Stimulated activated CD8-positive, alpha-beta memory T cell treated with anti-CD3 and anti-CD28 coated beads, Interleukin-15, amount 100 ng/mL, for 48 hours (primary cell): ENCODE measurements around the gene FTO.
"Not testable (repeated sequence)": the region's sequence is repeated elsewhere in the genome, so short reads cannot be mapped to it uniquely, and the experiment has no call there.

ENCODE experiments used
- DNase-seq, 2 donors: peaks; one replicate each; pipeline ENCODE4 v3.0.0-alpha.2; 2020; ENCODE audit warnings: low read depth in 2 of 2

FTO gene

DNA sequence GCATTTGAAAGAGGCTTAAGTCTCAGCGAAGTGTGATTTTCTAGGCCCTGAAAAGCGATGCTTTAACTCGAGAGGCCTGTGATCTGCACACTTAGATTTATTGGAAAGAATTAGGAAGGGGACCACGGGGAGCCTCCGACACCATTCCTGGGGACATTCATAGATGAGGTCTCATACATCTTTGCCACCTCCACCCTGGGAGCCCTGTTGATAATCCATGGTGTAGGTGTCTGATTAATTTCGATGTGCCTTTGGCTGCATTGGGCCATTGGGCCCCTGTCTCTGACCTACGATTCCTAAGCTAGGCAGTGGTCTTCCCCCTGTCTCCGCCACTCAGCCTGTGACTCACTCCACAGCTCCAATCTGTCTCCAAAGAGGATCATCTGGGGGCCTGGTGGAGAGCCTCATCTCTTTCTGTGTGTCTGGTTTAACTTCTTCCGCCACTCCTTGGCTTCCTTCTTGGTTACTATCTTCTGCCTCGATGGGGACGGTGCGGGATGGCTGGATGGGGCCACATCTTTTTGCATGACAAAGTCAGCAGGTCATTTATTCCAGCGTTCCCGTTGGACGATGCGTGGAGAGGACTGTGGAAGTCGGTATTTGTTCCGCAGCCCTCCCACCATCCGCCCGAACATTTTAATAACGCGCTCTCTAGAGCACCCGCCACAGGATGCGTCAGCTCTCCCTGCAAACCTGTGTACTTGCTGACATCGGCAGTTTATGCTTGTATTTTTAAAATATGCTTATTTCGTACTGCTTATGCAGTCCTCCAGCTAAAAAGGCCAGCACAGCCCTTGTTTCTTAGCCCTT lies 473.3 kb downstream of the FTO start:
- DNase-seq = no peak

DNA sequence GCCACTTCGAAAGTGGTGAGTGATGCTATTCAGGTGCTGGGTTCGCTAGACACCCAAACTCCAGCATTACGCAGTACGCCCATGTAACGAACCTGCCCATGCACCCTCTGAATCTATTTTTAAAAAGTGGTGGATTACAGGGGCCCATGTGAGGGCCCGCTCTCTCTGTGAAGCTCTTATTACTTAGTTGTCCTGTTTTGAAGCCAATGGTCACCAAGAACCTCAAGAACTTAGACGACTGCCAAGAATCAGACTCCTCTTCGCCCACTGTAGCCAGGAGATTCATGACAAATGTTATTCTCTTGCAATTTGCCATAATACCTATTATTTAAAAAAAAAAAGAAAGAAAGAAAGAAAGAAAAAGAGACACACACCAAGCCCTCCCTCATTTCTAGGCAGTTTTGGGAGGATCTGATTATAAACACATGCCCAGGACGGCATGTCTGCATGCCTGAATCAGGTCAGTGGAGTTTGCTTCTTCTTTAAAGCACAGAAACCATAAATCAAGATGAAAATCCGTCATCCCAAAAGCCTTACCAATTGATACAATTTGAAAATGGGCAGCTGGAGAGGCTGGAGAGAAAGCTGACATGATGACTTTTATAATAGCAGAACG lies 474.0 kb downstream of the FTO start:
- DNase-seq = no peak

DNA sequence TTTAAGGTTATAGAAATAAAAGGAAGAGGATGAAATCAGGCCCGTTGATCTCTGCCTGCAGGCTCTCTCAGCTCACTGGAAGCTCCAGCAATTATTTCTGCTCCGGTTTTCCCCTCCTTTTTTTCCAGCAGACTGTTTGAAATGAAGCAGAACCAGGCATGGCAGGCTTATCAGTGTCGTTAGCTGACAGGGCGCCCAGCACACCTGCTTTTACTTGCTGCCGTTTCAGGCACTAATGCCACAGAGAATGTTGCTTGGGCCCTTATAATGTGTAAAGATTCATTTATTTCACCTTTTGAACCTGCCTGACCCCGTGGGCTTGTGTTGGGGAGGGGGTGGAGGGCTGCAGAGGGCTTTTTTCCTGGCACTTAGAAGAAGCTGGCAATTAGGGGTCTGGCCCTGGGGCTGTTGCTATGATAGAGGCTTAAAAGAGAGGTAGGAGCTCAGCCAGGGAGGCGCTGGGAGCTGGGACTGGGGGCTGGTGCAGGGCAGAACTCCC lies 474.6 kb downstream of the FTO start:
- DNase-seq = no peak

DNA sequence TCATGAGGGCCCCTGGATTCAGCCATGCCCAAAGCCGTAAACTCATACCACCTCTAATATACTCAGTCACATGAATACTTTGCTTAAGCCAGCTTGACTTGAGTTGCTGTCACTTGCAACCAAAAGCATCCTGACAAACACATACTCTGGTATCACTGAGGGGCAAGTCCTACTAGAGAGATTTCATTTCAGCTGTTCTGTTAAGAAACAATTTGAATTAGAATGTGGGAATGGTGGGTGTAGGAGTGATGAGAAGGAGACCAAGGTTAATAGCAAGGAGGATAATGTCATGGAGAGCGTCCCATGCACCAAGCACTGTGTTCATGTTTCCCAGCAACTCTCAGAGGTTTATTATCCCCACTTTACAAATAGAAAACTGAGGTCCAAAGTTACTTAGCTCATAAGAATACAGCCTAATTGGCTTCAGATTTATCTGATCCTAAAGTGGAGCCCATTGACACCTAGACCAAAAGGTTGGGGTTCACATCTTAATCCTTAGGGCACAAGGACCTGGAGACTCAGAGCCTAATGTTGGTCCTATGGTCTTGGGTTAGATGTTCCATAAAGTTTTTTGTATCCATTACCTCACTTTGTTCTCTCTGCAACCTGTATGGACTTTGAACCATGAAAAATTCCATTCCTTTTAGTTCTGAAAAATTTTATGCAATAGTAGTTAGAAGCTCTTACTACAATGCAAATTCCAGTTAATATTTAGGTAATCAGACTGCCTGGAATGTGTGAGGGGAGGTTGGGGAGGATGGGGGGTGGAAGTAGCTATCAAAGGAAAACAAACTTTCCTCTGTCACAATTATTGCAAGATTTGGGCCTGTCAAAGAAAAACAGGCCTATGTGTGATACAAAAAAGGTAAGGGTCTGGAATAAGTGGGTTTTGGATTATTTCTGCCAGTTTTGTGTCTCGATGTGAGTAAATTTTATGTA lies 476.7 kb downstream of the FTO start:
- no peak for DNase-seq

DNA sequence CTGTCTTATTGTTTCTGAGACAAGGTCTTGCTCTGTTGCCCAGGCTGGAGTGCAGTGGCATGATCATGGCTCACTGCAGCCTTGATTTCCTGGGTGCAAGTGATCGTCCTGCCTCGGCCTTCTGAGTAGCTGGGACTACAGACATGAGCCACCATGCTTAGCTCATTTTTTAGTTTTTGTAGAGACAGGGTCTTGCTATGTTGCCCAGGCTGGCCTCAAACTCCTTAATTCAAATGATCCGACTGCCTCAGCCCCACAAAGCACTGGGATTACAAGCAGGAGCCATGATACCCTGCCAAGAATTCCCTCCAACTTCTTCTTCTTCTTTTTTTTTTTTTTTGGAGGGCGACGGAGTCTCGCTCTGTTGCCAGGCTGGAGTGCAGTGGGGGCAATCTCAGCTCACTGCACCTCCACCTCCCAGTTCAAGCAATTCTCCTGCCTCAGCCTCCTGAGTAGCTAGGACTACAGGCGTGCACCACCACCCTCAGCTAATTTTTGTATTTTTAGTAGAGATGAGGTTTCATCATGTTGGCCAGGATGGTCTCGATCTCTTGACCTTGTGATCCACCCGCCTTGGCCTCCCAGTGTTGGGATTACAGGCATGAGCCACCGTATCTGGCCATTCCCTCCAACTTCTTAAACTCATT lies 477.9 kb downstream of the FTO start:
- not testable (repeated sequence) for DNase-seq

DNA sequence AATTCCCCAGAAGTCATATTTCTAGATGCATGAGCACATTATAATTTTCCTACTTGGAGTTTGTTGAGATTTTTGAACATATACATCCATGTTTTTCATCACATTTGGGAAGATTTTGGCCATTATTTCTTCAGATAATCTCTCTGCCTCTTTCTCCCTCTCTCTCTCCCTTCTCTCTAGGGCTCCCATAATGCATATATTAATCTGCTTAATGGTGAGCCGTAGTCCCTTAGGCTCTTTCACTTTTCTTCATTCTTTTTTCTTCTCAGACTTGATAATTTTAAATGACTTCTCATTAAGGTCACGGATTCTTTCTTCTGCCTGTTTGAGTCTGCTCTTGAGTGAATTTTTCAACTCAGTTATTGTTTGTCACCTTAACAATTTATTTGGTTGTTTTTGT lies 481.1 kb downstream of the FTO start:
- DNase-seq = no peak

DNA sequence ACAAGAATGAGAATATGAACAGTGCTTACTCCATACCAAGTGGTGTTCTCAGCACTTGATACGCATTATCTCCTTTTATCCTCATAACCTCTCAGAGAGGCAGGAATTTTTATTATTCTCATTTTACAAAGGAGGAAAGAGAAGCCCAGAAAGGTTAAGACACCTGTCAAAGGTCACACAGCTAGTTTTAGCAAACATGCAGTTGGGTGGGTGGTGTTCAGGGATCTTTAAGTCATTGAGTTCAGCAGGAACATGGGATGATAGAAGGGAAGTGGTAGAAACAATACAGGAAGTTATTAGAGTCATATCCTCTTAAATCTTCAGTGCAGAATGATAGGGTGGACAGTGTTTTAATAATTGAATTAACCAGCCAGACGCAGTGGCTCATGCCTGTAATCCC lies 487.2 kb downstream of the FTO start:
- DNase-seq = no peak

DNA sequence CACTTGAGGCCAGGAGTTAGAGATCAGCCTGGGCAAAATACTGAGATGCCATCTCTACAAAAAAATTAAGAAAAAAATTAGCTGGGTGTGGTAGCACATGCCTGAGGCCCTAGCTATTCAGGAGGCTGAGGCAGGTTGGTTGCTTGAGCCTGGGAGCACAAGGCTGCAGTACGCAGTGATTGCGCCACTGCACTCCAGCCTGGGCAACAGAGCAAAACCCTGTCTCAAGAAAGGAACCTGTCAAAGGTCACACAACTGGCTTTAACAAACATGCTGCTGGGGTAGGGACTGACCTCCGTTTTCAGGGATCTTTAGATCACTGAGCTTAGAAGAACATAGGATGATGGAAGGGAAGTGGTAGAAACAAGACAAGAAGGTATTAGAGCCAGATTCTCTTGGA lies 487.6 kb downstream of the FTO start:
- DNase-seq = no peak

DNA sequence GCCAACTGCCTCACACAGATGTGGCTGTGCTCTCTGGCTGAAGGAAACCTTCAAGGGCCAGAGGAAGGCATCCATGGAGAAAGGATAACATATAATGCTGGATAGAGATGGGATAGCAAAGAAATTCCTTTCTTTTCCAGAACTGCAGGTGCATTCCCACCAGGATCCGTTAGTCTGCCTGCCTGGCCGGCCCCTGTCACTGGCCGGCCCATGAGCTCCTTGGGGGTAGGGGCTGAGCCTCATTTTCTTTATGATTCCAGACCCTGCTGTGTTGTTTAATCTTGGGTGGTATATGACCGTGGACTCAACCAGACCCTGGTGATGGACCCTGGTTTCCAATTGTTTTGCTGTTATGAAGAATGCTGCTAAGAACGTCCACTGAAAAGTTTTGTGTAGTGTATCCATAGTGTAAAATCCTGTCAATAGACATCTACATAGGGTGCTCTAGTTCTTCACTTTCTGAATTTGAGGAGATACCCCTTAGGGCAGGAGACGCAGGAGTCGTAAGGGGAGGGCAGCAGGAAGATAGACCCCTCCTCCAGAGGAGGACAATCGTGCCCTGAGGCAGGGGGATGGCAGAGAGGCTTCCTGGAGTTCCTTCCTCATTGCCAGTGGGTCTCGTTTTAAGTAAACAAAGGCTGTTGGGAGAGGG lies 489.2 kb downstream of the FTO start:
- no peak for DNase-seq

DNA sequence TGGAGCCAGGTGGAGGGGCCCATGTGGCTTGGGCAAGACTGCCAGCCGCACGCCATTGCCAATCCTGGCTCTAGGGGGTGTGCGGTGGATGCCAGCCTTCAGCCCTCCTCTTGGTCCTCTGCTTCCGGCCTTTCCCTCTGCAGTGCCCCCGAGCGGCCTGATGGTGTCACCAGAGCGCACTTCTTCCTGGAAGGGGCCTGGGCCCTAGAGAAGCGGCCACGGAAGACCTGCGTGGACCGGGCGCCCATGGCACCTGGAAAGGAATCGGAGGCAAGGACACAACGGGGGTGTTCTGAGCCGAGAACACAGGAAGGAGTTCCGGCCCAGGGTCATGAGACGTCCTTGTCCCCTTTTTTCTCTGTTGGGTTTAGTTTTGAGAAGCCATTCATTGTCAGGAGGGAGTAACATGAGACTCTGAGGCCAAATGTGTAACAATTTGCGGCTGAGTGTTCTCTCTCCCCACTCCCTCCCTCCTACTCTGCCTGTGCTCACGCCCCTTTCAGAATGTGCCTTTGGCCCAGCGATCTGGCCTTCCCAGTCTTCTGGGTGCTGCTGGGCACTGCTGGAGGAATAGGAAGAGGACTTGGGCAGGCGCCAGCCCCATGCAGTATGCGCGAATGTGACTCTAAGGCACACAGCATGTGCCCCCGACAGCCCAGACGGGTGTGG lies 489.8 kb downstream of the FTO start:
- peak; percentile 15 to 25 for DNase-seq

DNA sequence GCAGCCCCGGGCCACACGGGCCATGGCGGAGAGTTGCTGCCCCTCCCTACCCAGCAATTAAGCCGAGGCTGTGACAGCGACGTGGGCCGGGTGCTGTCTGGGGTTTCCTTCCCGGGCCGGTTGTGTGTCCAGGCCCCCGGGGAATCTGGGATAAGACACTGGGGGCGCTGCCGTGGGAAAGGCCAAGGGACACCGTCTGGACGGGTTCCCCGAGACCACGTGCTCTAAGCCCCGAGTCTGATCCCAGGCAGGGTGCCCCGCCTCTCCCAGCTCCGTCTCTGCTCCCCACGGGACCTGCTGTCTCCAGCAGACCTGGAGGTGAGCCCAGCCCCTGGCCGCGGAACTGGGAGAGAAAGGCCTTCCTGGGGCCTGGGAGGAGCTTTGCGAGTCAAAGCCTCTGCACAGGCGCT lies 490.4 kb downstream of the FTO start:
- DNase-seq = no peak

DNA sequence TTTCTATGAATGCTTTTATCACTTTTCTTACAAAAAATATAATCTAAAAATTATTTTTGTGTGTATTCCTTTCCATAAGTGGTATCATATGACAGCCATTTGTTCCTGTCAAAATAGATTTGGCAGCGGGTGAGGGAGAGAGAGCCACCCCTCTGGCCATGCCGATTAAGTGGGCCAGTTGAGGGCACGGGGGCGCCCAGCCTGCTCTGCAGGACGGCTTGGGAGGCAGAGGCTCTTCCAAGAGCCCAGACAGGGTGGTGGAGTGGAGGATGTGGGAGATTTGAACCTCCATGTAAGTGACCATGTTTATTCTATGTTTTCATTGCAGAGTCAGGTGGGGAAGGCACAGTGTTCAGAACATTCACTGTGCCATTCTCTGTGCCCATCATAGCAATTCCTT lies 493.8 kb downstream of the FTO start:
- no peak for DNase-seq

DNA sequence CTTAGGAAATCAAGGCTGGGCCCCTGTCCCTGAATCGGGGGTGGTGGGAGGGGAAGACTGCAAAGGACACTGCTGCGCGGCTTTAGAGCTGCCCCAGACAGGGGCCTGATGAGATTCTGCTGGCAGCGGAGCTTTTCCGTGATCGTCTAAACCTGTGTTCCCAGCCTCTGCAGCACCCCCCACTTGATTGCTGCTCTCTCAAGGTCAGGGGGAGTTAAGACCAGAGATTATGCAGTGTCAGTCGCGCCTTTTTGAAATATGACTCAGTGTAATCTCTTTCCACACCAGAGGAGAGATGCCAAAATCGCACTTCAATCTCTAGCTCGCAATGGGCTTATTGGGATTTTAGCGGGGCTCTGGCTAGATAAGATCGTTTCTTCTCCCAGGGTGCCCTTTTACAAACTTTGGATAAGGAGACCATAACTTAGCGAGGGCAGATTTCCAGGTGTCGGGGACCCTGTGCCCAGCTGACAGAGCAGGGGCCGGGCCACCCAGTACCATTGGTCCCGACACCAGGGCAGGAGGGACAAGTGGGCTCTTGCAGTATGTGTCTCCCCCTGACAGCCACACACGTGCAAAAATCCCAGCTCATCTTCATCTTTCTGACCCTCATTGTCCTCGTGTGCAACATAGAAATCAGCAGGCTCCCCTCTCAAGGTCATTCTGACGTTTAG lies 495.7 kb downstream of the FTO start:
- no peak for DNase-seq

DNA sequence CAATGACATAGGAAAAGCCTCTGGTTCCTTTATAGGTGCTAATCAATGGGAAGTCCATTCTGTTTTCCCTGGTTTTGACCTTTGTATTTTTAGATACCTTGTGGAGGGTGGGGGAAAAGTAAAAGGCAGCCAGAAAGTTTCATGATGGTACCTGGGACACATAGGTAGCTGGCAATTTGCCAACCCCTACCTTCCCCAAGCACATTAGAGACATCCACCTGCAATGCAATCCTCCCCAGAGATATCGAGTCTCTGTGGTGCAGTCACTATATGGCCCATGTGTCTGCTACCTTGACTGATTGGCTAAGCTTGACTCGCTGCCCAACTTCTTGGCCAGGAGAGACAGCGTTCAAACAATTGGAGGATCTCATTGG lies 496.2 kb downstream of the FTO start:
- no peak for DNase-seq

DNA sequence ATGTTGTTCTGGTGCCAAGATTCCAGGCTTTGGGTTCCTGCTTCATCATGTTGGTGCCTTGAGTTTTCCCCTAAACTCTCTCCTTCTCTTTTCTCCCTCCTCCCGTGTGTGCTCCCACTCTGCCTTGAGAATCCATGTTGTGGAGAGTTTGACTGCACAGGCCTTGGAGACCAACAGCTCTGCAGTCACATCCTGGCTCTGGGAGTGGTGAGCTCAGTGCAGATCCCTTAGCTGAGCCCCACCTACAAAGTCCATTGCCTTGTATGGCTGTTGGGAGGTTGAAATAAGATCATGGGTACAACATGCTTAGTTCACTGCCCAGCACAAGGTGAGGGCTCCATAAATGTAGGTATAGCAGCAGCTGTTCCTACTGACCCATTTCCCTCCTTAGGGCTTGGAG lies 496.8 kb downstream of the FTO start:
- no peak for DNase-seq

DNA sequence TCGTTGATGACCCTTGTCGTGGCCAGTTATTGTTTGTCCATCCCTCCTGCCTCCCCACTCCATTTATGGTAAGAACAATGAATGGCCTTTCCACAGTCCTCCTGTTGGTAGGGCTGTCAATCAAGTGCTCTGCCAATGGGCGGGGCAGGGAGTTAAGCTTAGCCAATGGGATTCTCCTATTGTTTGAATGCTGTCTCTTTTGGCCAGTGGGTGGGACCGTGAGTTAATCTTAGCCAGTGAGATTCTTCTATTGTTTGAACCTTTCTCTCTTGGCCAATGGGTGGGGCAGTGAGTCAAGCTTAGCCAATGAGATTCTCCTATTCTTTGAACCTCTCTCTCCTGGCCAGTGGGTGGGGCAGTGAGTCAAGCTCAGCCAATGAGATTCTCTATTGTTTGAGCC lies 497.2 kb downstream of the FTO start:
- DNase-seq = no peak
